Stomach smooth muscle (tissue), 2 donors: ENCODE measurements around the gene KCNJ8.
"Not testable (repeated sequence)": the region's sequence is repeated elsewhere in the genome, so short reads cannot be mapped to it uniquely, and the experiment has no call there.

Source experiments
- H3K27ac ChIP-seq: one replicate; pipeline ENCODE4 v1.7.0; 2013; ENCODE audit warnings: mild to moderate bottlenecking, low read length, inconsistent platforms
- H3K27me3 ChIP-seq, 2 donors: one replicate each; pipeline ENCODE4 v1.7.0; 2013; ENCODE audit warnings: low read length in 2 of 2; ENCODE audit not compliant: insufficient read depth in 2 of 2, control insufficient read depth in 1 of 2
- H3K36me3 ChIP-seq, 2 donors: one replicate each; pipeline ENCODE4 v1.7.0; 2013; ENCODE audit warnings: low read length in 2 of 2; ENCODE audit not compliant: control insufficient read depth in 2 of 2, insufficient read depth in 2 of 2
- H3K4me1 ChIP-seq: one replicate; pipeline ENCODE4 v1.7.0; 2013; ENCODE audit warnings: low read length; ENCODE audit not compliant: control insufficient read depth, insufficient read depth
- H3K4me3 ChIP-seq, 2 donors: one replicate each; pipeline ENCODE4 v1.7.0; 2013; ENCODE audit warnings: low read length in 2 of 2
- H3K9ac ChIP-seq, 2 donors: one replicate each; pipeline ENCODE4 v1.7.0; 2013; ENCODE audit warnings: low read length in 2 of 2, mild to moderate bottlenecking in 1 of 2
- H3K9me3 ChIP-seq, 2 donors: one replicate each; pipeline ENCODE4 v1.7.0; 2013; ENCODE audit warnings: low read length in 2 of 2; ENCODE audit not compliant: control insufficient read depth in 2 of 2
- donor health status: healthy.
- donor health status: Pancreatic carcinoma.

The KCNJ8 gene

DNA sequence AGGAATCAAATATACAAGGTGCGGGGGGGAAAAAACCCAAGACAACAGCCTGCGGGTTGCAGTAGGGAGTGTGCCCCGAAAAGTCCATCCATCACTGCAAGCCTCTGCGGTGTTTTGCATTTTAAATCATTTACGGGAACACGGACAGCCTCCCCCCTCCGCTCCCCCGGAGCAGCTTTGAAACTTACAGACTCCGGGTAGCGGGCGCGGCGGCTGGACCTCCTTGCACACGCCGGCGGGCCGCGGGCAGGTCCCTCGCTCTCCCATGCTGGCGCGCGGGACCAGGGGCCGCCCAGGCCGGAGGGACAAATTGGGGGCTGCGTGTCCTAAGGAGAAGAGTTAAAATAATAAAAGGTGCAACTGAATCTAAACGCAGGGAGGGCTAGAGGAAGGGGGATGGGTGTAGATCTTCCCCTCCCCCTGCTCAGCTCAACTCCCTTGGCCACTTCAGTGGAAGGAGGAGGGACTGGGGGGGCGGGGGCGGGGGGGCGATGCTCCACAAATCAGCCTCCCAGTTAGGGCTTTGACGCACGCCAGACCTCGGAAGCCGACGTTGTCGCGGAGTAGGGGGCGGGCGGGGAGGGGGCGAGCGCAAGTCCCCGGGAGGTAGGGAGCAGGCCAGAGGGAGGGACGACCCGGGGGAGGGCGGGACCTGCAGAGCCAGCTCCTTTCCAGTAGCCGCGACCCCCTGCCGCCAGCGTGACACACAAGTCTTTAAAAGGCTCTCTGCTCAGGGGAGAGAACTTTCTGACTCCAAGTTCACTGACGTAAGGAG is at the start of gene KCNJ8:
Gene KCNJ8, minus strand, starts transcription at position 349 of the 775 bp plus-strand sequence. CDS start 1,090 bp downstream, outside the sequence.
- Histone ChIP-seq H3K9ac (peak within 1 kb of the TSS; percentile 76 to 79), H3K36me3 (peaks cover 0 to 3% of the 10 kb centered on the region in 2 donors), H3K4me1 (peaks cover 11% of the 10 kb centered on the region), H3K27me3 (no peaks in the 10 kb centered on the region), H3K9me3 (no peaks in the 10 kb centered on the region), H3K27ac (peak within 1 kb of the TSS; percentile 96), H3K4me3 (peak within 1 kb of the TSS; percentile 66 to 77)

DNA sequence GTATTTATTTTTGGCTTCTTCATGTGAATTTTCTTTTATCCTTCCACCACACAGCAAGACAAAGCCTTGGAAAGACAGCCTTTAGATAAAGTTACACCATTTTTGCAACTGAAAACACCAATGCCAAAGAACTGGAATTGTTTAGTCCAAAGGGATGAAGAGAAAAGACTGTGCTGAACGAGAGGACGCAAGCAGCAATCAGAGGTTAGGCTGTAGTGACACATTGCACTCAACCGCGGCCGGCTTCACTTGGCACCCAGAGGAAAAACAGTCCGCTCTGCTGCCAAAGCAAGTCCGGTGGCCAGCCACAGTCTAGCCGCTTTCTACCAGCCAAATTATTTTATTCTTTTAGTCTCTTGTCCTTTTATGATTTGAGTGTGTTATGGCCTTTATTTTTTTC is 49.1 kb upstream of the KCNJ8 start:
- H3K27me3 ChIP-seq: no peaks in the 10 kb centered on the region
- H3K4me3 ChIP-seq: no peak overlapping the region
- H3K27ac ChIP-seq: no peak overlapping the region
- no peak overlapping the region for H3K9ac ChIP-seq
- H3K4me1 ChIP-seq: peaks cover 19% of the 10 kb centered on the region
- no peaks in the 10 kb centered on the region for H3K36me3 ChIP-seq
- no peaks in the 10 kb centered on the region for H3K9me3 ChIP-seq

DNA sequence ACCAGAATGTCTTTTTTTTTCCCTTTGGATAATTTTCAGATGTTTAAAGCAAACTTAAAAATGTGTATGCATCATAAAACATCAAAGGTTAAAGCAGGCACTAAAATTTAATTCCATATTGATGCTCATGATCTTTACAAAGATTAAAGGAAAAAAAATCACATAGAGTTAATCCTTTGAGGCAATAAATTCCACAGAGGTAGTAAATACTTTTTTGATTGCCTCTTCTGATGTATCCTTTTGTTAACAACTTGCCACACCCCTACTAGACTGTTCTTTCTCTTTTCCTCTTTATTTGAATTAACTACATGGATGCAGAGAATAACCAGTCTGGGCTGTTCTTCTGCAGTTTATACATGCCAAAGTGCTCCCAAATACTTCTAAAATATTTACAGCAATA is 45.2 kb upstream of the KCNJ8 start:
- Histone ChIP-seq H3K9me3 (no peaks in the 10 kb centered on the region), H3K36me3 (peaks cover 3 to 4% of the 10 kb centered on the region in 2 donors), H3K27ac (no peak overlapping the region), H3K4me3 (no peak overlapping the region), H3K4me1 (peaks cover 3% of the 10 kb centered on the region), H3K9ac (no peak overlapping the region), H3K27me3 (no peaks in the 10 kb centered on the region)

DNA sequence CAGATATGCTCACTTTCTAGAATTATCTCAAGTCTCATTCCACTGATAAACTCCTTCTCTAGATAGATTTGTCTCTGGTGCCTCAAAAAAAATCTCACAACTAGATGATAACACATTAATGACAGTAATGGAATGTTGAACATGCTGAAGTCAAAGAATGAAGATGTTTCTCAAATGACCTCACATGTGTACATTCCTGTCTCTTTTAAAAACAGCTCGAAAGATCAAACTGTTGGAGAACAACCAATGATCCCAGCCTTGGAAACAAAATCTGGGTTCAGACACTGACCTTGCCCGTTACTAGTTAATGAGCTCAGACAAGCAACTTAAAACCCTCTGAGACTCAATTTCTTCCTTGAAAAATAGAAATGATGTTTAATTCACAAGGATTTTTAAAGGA is 44.7 kb upstream of the KCNJ8 start:
- Histone ChIP-seq H3K4me1 (peaks cover 3% of the 10 kb centered on the region), H3K4me3 (no peak overlapping the region), H3K27me3 (no peaks in the 10 kb centered on the region), H3K9ac (no peak overlapping the region), H3K9me3 (no peaks in the 10 kb centered on the region), H3K36me3 (peaks cover 3 to 4% of the 10 kb centered on the region in 2 donors), H3K27ac (no peak overlapping the region)

DNA sequence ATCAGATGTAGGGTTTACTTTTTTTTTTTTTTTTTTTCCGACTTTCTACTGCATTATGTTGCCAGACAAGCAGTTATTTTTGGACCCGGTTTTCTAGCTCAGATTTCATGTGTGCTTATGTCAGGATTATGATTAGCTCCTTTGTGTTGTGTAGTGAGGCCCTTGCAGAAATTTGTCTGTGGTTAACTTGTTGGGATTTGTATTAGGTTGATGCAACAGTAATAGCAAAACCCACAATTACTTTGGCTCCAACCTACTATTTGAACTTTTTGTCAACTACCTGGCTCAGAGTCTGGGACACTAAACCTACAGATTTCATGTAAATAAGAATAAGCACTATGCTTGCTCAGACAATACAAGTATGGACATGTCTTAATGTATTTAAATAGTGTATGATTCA is 44.1 kb upstream of the KCNJ8 start:
- H3K36me3 ChIP-seq: peaks cover 3 to 4% of the 10 kb centered on the region in 2 donors
- peaks cover 3% of the 10 kb centered on the region for H3K4me1 ChIP-seq
- no peak overlapping the region for H3K4me3 ChIP-seq
- H3K27ac ChIP-seq: no peak overlapping the region
- no peaks in the 10 kb centered on the region for H3K9me3 ChIP-seq
- H3K27me3 ChIP-seq: no peaks in the 10 kb centered on the region
- no peak overlapping the region for H3K9ac ChIP-seq

DNA sequence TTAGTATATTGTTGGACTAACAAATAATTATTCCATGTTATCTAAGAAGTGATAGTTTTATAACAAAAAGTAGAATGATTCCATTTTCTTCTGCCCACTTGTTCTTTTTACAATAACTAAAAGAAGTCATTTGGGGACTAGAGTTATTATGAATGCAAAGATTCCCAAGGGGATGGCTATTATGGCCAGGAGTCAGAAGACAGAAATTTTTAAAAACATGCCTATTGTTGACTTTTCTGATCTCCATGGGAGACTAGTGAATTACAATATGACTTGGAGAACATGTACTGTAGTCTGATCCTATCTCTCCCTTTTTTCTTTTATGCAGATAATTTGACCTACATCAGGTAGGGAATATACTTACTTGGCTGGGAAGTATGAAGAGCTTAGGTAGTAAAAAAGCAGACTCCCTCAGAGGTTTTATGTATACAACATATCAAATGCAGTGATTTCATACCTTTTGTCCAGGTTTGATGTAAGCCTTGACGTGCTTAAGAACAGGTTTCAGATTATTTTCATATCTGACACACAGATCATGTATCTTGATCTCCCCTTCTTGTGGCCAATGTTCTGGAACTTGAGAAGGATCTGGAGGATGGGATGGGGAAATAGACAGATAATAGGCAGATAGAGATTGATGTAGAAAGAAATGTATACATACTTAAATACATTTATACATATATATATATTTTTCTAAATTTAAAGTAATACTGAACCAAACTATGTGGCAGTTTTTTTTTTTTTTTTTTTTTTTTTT is 41.0 kb upstream of the KCNJ8 start:
- Histone ChIP-seq H3K27me3 (no peaks in the 10 kb centered on the region), H3K9me3 (no peaks in the 10 kb centered on the region), H3K4me1 (peaks cover 3% of the 10 kb centered on the region), H3K36me3 (peaks cover 3 to 9% of the 10 kb centered on the region in 2 donors), H3K9ac (no peak overlapping the region), H3K27ac (no peak overlapping the region), H3K4me3 (no peak overlapping the region)

DNA sequence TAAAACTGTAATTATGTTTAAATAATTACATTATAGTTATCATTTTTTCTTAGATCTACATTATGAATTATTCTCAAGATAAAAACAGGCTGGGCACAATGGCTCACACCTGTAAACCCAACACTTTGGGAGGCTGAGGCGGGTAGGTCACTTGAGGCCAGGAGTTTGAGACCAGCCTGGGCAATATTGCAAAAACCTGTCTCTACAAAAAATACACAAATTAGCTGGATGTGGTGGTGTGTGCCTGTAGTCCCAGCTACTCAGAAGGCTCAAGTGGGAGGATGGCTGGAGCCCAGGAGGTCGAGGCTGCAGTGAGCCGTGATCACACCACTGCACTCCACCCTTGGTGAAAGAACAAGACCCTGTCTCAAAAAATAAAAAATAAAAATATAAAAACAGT is 40.3 kb upstream of the KCNJ8 start:
- no peaks in the 10 kb centered on the region for H3K9me3 ChIP-seq
- no peaks in the 10 kb centered on the region for H3K27me3 ChIP-seq
- H3K27ac ChIP-seq: no peak overlapping the region
- peaks cover 3 to 9% of the 10 kb centered on the region in 2 donors for H3K36me3 ChIP-seq
- no peak overlapping the region for H3K9ac ChIP-seq
- no peak overlapping the region for H3K4me3 ChIP-seq
- H3K4me1 ChIP-seq: peaks cover 3% of the 10 kb centered on the region

DNA sequence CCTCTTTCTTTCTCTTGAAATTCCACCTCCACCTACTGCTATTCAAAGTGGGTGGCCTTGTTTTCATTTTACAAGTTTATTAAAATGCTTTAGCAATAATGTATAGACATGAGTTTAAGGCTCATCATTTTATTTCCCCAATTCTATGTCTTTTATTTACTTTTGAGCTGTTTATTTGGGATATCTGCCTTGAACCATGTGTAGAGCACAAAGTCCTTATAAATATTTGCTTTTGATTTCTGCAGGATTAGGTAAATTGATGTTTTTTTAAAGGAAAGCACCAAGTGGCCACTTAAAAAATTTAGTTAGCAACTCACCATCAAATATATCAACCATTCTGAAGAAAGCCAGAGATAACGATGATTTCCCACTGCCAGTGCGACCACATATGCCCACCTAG is 39.8 kb upstream of the KCNJ8 start:
- H3K9me3 ChIP-seq: no peaks in the 10 kb centered on the region
- peaks cover 3% of the 10 kb centered on the region for H3K4me1 ChIP-seq
- H3K27ac ChIP-seq: no peak overlapping the region
- H3K9ac ChIP-seq: no peak overlapping the region
- no peaks in the 10 kb centered on the region for H3K27me3 ChIP-seq
- peaks cover 3 to 9% of the 10 kb centered on the region in 2 donors for H3K36me3 ChIP-seq
- no peak overlapping the region for H3K4me3 ChIP-seq

DNA sequence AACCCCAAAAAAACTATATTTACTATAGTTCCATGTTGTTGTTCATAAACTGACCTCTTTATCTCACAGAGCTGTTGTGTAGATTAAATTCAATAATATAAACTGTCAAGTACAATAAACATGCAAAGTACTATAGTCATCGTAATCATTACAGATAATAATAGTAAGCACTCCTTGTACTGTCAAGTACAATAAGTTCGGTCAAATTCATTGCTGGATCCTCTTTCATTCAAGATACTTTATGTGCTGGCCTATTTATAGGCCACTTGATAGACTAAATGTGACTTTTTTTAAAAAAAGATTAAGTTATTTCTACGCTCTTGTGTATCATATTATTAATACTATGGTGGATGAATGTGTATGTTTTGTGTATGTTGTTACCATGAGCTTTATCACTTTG is 39.2 kb upstream of the KCNJ8 start:
- Histone ChIP-seq H3K9me3 (no peaks in the 10 kb centered on the region), H3K27ac (no peak overlapping the region), H3K36me3 (peaks cover 3 to 9% of the 10 kb centered on the region in 2 donors), H3K9ac (no peak overlapping the region), H3K4me3 (no peak overlapping the region), H3K4me1 (peaks cover 2% of the 10 kb centered on the region), H3K27me3 (no peaks in the 10 kb centered on the region)

DNA sequence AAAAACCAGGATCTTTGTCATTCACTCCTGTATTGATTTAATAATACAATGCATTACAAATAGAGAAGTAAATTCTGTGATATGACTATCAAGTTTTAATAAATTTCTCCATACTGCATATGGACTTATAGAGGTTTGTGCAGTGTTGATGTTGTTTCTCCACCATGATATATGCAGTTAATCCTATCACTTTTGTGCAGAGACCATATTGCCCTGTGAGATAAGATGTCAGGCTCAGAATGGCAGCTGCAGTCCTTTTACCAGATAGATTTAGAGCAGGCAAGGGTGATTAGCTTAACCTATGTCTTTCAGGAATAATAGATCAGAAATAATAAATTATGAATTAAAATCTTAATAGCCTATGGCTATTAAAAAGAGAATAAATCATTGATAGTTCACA is 38.6 kb upstream of the KCNJ8 start:
- Histone ChIP-seq H3K27me3 (no peaks in the 10 kb centered on the region), H3K9ac (no peak overlapping the region), H3K9me3 (no peaks in the 10 kb centered on the region), H3K27ac (no peak overlapping the region), H3K4me1 (no peaks in the 10 kb centered on the region), H3K4me3 (no peak overlapping the region), H3K36me3 (peaks cover 3 to 9% of the 10 kb centered on the region in 2 donors)

DNA sequence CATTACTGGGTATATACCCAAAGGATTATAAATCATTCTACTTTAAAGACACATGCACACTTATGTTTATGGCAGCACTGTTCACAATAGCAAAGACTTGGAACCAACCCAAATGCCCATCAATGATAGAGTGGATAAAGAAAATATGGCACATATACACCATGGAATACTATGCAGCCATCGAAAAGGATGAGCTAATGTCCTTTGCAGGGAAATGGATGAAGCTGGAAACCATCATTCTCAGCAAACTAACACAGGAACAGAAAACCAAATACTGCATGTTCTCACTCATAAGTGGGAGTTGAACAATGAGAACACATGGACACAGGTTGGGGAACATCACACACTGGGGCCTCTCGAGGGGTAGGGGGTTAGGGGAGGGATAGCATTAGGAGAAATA is 37.8 kb upstream of the KCNJ8 start:
- not testable (repeated sequence) for H3K9ac ChIP-seq, H3K27ac ChIP-seq, H3K4me1 ChIP-seq, H3K4me3 ChIP-seq, H3K36me3 ChIP-seq, H3K27me3 ChIP-seq, H3K9me3 ChIP-seq
